Body of pancreas (tissue), 4 donors: ENCODE results near the gene SKI. TPM values are rescaled to one million over a fixed set of nuclear protein-coding genes. Genes with fewer than 3 reads are reported as not detected.

Source experiments
- ATAC-seq: fragments of 150-250 bp; one replicate; pipeline ENCODE4 v1.9.1; 2016
- DNase-seq, 4 donors: peaks; one replicate each; pipeline ENCODE4 v3.0.0-alpha.2; 2019
- H3K27ac ChIP-seq, 4 donors: fragments of 200-600 bp; sonication (generic); 1 replicate in 3 of 4; 2 replicates in 1 of 4; pipeline versions ENCODE4 v1.5.1 to v1.6.1; 2016 to 2019; ENCODE audit warnings: mild to moderate bottlenecking in 1 of 4, mixed read lengths in 1 of 4, moderate library complexity in 1 of 4
- H3K27me3 ChIP-seq, 2 donors: fragments of 200-600 bp; sonication (generic); one replicate each; pipeline ENCODE4 v1.6.0; 2016; ENCODE audit warnings: mild to moderate bottlenecking in 1 of 2
- H3K36me3 ChIP-seq, 2 donors: fragments of 200-600 bp; sonication (generic); replicated peaks in 1 of 2; 2 replicates each; pipeline ENCODE4 v1.5.1; 2016; ENCODE audit warnings: low read depth in 2 of 2; ENCODE audit not compliant: insufficient read depth in 1 of 2
- H3K4me1 ChIP-seq: fragments of 200-600 bp; sonication (generic); one replicate; pipeline ENCODE4 v1.6.0; 2016
- H3K4me3 ChIP-seq, 2 donors: fragments of 200-600 bp; sonication (generic); 1 replicate in 1 of 2; 2 replicates in 1 of 2; pipeline ENCODE4 v1.5.1; 2016 to 2019
- H3K9me3 ChIP-seq, 3 donors: fragments of 200-600 bp; sonication (generic); 1 replicate in 2 of 3; 2 replicates in 1 of 3; pipeline ENCODE4 v1.5.1; 2016
- POLR2A ChIP-seq, 3 donors: fragments of 450-650 bp; IDR thresholded peaks; one replicate each; pipeline ENCODE4 v1.6.1; 2016; ENCODE audit warnings: antibody characterized with exemption in 3 of 3, mild to moderate bottlenecking in 2 of 3
- WGBS, 2 donors: methylation state at CpG; one replicate each; pipeline ENCODE4 v1.1.5; 2017; 5-methylcytosine and 5-hydroxymethylcytosine counted together
- intact Hi-C: fragments of 100-400 bp; cut with DNase I; formaldehyde crosslinking; loops from one replicate; pipeline ENCODE4 v1.15.1; 2023
- total RNA-seq, 2 donors: library from RNA; depleted of rRNA; stranded (reverse); fragments of >200 nt; gene quantifications; one replicate each; pipeline ENCODE4 v1.1.0, GENCODE V29; 2016
- TF ChIP-seq, protein P1 (sequence below), 7 experiments: fragments of 450-650 bp in 4 of 7; fragments of 200-600 bp in 3 of 7; sonication (generic) in 3 of 7; IDR thresholded peaks; one replicate each; pipeline ENCODE4 v1.5.1; 2016 to 2019; ENCODE audit warnings: antibody characterized with exemption in 7 of 7

SKI gene
- total RNA-seq, 2 donors from 2014 or later, result 15.8 to 33.0 TPM

DNA sequence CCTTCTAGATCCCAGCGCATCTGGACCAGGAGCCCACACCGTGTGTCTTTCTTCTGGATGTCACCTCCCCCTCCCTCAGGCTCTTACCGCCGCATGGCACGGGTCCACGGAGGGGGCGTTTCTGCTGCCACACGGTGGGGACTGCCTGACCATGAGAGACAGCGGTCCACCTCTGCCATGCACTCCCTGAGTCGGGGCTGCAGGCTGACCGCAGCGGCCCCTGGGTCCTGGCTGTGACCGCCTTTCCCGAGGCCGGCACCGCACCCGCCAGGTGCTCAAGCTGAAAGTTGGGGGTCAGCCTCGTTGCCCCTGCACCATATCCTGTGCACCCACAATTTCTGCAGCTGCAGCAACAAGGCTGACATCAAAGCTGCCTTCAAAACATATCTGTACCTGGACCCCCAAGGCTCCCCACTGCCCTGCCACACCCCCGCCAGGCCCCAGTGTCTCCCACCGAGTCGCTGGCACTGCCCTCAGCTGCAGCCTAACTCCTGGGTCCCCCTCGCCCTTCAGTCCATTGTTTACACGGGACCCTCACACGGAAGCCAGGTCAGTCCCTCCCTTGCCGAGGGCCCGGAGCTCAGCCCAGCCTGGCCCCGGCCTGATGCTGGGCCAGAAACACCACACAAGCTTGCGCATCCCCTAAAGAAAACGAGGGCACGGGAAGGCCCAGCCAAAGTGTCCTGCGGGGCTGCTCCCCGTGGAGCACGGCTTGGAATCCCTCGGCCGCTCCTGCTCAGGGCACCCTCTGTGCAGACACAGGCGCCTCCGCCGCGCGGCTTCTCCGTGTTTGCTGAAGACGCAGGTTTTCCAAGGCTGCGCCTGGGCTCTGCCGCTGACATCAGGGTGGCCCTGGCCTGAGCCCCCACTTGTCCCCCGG is 111.3 kb downstream of the SKI start:
- ATAC-seq, result no peak
- no peak overlapping the region for H3K27ac ChIP-seq
- 74 to 84% methylated on average over 27 to 43 of the region's 45 CpGs for WGBS, 2 donors
- no peak for TF ChIP-seq POLR2A (IDR thresholded peaks at IDR 0.05)
- TF ChIP-seq, protein P1, sequence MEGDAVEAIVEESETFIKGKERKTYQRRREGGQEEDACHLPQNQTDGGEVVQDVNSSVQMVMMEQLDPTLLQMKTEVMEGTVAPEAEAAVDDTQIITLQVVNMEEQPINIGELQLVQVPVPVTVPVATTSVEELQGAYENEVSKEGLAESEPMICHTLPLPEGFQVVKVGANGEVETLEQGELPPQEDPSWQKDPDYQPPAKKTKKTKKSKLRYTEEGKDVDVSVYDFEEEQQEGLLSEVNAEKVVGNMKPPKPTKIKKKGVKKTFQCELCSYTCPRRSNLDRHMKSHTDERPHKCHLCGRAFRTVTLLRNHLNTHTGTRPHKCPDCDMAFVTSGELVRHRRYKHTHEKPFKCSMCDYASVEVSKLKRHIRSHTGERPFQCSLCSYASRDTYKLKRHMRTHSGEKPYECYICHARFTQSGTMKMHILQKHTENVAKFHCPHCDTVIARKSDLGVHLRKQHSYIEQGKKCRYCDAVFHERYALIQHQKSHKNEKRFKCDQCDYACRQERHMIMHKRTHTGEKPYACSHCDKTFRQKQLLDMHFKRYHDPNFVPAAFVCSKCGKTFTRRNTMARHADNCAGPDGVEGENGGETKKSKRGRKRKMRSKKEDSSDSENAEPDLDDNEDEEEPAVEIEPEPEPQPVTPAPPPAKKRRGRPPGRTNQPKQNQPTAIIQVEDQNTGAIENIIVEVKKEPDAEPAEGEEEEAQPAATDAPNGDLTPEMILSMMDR (IDR thresholded peaks at IDR 0.05), result no peak
- intact Hi-C loops, result no loop called here
- H3K36me3 ChIP-seq, result no peaks in the 10 kb centered on the region
- no peaks in the 10 kb centered on the region for H3K9me3 ChIP-seq
- H3K4me1 ChIP-seq, result no peaks in the 10 kb centered on the region
- DNase-seq, result no peak
- no peaks in the 10 kb centered on the region for H3K27me3 ChIP-seq
- no peak overlapping the region for H3K4me3 ChIP-seq

DNA sequence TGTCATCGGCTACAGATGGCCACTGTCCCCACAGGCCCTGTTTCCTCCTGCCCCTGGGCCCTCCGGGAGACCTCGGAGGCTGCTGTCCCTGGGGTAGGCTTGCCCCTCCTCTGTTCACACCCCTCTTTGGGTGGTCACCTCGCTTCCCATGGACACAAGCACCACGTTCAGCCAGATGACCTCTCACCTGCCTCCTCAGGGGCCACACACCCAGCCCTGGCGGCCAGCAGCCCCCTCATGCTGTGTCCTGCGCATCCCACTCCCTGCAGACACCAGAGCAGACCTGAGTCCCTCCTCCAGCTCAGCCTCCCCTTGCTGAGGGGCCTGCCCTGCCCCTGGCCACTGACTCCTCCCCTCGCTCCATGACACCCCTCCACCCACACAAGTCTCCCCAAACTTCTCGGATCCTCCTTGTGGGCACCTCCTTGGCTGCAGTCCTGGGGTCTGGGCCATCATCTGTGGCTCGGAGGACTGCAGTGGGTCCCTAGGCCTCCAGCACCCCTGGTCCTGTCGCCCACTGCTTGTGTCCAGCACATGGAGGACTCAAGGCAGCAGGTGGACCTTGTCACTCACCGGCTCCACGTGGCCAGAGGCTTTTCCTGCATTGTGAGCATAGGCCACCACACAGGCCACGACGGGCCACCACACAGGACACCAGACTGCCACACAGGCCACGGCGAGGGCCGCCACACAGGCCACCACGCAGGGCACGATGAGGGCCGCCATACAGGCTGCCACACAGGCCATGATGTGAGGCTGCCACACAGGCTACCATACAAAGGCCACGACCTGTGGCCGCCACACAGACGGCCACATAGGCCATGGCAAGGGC is 112.2 kb downstream of the SKI start:
- WGBS, 2 donors, result 83 to 86% methylated on average over 9 to 24 of the region's 24 CpGs
- Histone ChIP-seq H3K4me1 (no peaks in the 10 kb centered on the region), H3K27ac (no peak overlapping the region), H3K27me3 (no peaks in the 10 kb centered on the region), H3K4me3 (no peak overlapping the region), H3K36me3 (no peaks in the 10 kb centered on the region), H3K9me3 (no peaks in the 10 kb centered on the region)
- intact Hi-C loops, result no loop called here
- no peak for DNase-seq
- no peak for ATAC-seq
- TF ChIP-seq, protein P1 (IDR thresholded peaks at IDR 0.05), result no peak
- TF ChIP-seq POLR2A (IDR thresholded peaks at IDR 0.05), result no peak

DNA sequence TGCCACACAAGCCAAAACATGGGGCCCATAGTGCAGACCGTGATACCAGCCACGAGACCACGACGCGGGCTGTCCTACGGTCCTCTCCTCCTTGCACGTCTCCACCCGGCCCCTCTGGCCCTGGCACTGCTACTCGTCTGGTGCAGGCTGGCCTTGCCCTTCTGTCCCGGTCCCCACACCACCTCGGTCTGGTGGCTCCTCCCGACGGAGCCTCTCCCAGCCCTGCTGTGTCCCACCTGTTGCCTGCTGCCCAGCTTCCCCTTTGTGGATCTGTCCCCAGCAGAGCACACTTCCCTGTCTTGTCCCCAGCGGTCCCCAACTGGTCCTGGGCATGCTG is 112.8 kb downstream of the SKI start:
- no peaks in the 10 kb centered on the region for H3K4me1 ChIP-seq
- H3K27me3 ChIP-seq, result no peaks in the 10 kb centered on the region
- DNase-seq (no peak), ATAC-seq (no peak)
- H3K9me3 ChIP-seq, result no peaks in the 10 kb centered on the region
- H3K4me3 ChIP-seq, result no peak overlapping the region
- intact Hi-C loops, result no loop called here
- 92 to 93% methylated on average over 10 to 14 of the region's 14 CpGs for WGBS, 2 donors
- H3K27ac ChIP-seq, result no peak overlapping the region
- no peaks in the 10 kb centered on the region for H3K36me3 ChIP-seq
- TF ChIP-seq, protein P1 (IDR thresholded peaks at IDR 0.05), result no peak
- no peak for TF ChIP-seq POLR2A (IDR thresholded peaks at IDR 0.05)

DNA sequence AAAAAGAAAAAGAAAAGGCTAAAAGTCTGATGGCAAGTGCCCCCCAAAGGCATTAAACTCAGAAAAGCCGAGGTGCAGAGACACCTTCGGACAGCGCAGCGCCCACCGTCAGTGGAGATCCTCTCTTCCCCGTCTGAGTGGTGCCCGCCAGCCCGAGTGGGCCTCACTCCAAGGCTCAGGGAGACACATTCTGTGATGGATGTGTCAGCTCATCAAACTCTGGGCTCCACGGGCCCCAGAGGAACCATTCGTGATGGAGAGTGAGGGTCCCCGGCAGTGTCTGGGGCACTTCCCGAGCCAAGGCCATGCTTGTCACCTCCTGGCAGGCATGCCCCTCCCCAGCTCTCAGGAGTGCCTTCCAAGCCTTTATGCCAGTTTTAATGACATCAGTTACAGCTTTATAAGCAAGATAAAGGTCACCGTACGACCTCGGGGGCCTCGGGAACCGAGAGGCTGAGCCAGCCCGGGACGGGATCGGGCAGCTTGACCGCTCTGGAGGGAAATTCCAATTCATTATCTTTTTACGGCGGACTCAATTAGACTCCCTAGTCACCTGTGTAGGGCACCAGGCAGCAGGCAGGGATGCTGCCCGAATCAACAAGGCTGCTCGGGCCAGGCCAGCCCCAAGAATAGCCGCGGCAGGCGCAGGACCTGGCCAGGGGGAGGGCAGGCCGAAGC is 113.7 kb downstream of the SKI start:
- no peak overlapping the region for H3K27ac ChIP-seq
- no peak overlapping the region for H3K4me3 ChIP-seq
- ATAC-seq (no peak), DNase-seq (no peak)
- H3K27me3 ChIP-seq, result no peaks in the 10 kb centered on the region
- no peaks in the 10 kb centered on the region for H3K36me3 ChIP-seq
- intact Hi-C loops, result no loop called here
- H3K4me1 ChIP-seq, result no peaks in the 10 kb centered on the region
- TF ChIP-seq, protein P1 (IDR thresholded peaks at IDR 0.05), result no peak
- no peak for TF ChIP-seq POLR2A (IDR thresholded peaks at IDR 0.05)
- 78 to 80% methylated on average over 25 to 29 of the region's 29 CpGs for WGBS, 2 donors
- no peaks in the 10 kb centered on the region for H3K9me3 ChIP-seq
